ENCODE measurements around the gene SS18L1.

Gene SS18L1

DNA sequence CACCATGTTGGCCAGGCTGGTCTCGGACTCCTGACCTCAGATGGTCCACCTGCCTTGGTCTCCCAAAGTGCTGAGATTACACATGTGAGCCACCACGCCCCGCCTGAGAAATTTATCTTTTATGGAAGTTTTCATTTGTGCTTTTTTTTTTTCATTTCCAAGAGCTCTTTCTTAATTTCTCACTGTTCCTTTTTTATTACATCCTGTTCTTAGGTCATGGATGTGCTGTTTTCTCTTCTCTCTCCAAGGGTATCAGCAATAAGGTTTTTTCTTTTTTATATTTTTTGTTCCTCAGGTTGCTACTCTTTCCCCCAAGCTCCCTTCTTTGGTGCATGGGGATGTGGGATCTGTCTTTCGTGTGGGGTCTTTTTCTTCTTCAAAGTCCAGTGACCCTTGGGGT lies 42.5 kb upstream of the SS18L1 start:
- Histone ChIP-seq H3K4me3 (replicated peaks; ENCODE audit: insufficient read depth, low read length) (no peak overlapping the region), H3K27ac (replicated peaks) (no peak overlapping the region), H3K27me3 (ENCODE audit: insufficient read depth, poor library complexity, severe bottlenecking) (no peaks in the 10 kb centered on the region)
- TF ChIP-seq POLR2AphosphoS5 (IDR thresholded peaks at IDR 0.05; ENCODE audit: low read depth) (no peak), SPI1 (IDR thresholded peaks at IDR 0.05; ENCODE audit: borderline replicate concordance, low read depth) (no peak), CTCF (IDR thresholded peaks at IDR 0.05; ENCODE audit: insufficient read depth, low read length) (no peak), GABPA (IDR thresholded peaks at IDR 0.05; ENCODE audit: low read depth) (no peak)
- TF ChIP-seq, protein P1, sequence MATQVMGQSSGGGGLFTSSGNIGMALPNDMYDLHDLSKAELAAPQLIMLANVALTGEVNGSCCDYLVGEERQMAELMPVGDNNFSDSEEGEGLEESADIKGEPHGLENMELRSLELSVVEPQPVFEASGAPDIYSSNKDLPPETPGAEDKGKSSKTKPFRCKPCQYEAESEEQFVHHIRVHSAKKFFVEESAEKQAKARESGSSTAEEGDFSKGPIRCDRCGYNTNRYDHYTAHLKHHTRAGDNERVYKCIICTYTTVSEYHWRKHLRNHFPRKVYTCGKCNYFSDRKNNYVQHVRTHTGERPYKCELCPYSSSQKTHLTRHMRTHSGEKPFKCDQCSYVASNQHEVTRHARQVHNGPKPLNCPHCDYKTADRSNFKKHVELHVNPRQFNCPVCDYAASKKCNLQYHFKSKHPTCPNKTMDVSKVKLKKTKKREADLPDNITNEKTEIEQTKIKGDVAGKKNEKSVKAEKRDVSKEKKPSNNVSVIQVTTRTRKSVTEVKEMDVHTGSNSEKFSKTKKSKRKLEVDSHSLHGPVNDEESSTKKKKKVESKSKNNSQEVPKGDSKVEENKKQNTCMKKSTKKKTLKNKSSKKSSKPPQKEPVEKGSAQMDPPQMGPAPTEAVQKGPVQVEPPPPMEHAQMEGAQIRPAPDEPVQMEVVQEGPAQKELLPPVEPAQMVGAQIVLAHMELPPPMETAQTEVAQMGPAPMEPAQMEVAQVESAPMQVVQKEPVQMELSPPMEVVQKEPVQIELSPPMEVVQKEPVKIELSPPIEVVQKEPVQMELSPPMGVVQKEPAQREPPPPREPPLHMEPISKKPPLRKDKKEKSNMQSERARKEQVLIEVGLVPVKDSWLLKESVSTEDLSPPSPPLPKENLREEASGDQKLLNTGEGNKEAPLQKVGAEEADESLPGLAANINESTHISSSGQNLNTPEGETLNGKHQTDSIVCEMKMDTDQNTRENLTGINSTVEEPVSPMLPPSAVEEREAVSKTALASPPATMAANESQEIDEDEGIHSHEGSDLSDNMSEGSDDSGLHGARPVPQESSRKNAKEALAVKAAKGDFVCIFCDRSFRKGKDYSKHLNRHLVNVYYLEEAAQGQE (IDR thresholded peaks at IDR 0.05; ENCODE audit: insufficient replicate concordance, low read depth): no peak
- no peak for DNase-seq (ENCODE audit: low read depth in 1 of 2, low spot score in 1 of 2)

DNA sequence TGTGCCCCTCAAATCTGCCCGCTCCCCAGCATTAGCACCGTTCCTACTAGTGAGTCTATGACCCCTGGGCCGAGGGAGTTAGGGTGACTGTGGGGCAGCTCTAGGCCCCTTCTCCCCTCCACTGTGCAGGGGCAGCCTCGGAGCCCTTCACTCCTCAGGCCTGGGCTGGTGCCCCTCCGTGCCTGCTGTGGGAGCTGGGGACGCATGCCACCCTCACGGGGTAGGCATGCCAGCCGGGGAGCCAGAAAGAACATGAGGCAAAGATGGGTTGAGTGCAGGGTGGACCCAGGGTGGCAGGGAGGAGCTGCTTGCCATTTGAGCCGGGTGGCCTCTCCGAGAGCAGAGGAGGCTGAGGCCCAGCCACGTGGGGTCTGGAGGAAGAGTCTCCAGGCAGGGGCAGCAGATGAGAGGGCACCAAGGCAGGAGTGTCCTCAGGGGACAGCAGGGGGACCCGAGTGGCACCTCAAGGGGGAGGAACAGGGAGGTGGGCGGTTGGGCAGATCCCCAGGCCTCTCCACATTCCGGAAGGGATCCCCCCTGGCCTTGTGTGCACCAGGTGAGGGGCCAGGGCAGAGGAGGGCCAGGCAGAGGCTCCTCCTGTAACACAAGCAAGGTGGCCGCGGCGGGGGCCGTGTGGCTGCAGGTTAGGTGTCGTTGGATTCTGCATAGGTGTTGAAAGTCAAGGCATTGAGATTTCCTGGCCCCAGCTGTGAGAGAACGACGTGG lies 39.9 kb upstream of the SS18L1 start:
- DNase-seq (ENCODE audit: low read depth in 1 of 2, low spot score in 1 of 2): no peak
- TF ChIP-seq GABPA (IDR thresholded peaks at IDR 0.05; ENCODE audit: low read depth) (no peak), CTCF (IDR thresholded peaks at IDR 0.05; ENCODE audit: insufficient read depth, low read length) (no peak), POLR2AphosphoS5 (IDR thresholded peaks at IDR 0.05; ENCODE audit: low read depth) (no peak), SPI1 (IDR thresholded peaks at IDR 0.05; ENCODE audit: borderline replicate concordance, low read depth) (no peak)
- TF ChIP-seq, protein P1 (IDR thresholded peaks at IDR 0.05; ENCODE audit: insufficient replicate concordance, low read depth): no peak
- Histone ChIP-seq H3K4me3 (replicated peaks; ENCODE audit: insufficient read depth, low read length) (no peak overlapping the region), H3K27me3 (ENCODE audit: insufficient read depth, poor library complexity, severe bottlenecking) (no peaks in the 10 kb centered on the region), H3K27ac (replicated peaks) (no peak overlapping the region)

- Histone ChIP-seq H3K27me3 (ENCODE audit: insufficient read depth, poor library complexity, severe bottlenecking) (no peaks in the 10 kb centered on the region), H3K27ac (replicated peaks) (no peak overlapping the region), H3K4me3 (replicated peaks; ENCODE audit: insufficient read depth, low read length) (no peak overlapping the region)
- TF ChIP-seq SPI1 (IDR thresholded peaks at IDR 0.05; ENCODE audit: borderline replicate concordance, low read depth) (no peak), GABPA (IDR thresholded peaks at IDR 0.05; ENCODE audit: low read depth) (no peak), CTCF (IDR thresholded peaks at IDR 0.05; ENCODE audit: insufficient read depth, low read length) (no peak), POLR2AphosphoS5 (IDR thresholded peaks at IDR 0.05; ENCODE audit: low read depth) (no peak)
- TF ChIP-seq, protein P1 (IDR thresholded peaks at IDR 0.05; ENCODE audit: insufficient replicate concordance, low read depth): no peak
- no peak for DNase-seq (ENCODE audit: low read depth in 1 of 2, low spot score in 1 of 2)
Measured at GRCh38 chr20:62104234-62104789, 39.3 kb upstream of the SS18L1 start.
